Fibroblast of peridontal ligament (primary cell): ENCODE data around the gene GABRA5.
A peak's percentile ranks its signal among the peaks of the same experiment; 100 is the strongest.
"Not testable (repeated sequence)": the region's sequence is repeated elsewhere in the genome, so short reads cannot be mapped to it uniquely, and the experiment has no call there.

ENCODE experiments used
- DNase-seq: peaks from one replicate; pipeline ENCODE4 v3.0.0-alpha.2; 2010; ENCODE audit errors: extremely low read depth

Gene GABRA5

GRCh38 chr15:26877831-26878230, 11.0 kb downstream of the GABRA5 start:
- DNase-seq = no peak

- no peak for DNase-seq
Measured at GRCh38 chr15:26879706-26880105, 12.8 kb downstream of the GABRA5 start.

GRCh38 chr15:26882112-26882511, 15.2 kb downstream of the GABRA5 start:
- no peak for DNase-seq

- no peak for DNase-seq
Measured at GRCh38 chr15:26882616-26883365, 15.9 kb downstream of the GABRA5 start.

GRCh38 chr15:26883466-26883865, 16.6 kb downstream of the GABRA5 start:
- DNase-seq = no peak

- DNase-seq = no peak
Measured at GRCh38 chr15:26886566-26886965, 19.7 kb downstream of the GABRA5 start.

- no peak for DNase-seq
Measured at GRCh38 chr15:26887926-26888666, 21.2 kb downstream of the GABRA5 start.

- no peak for DNase-seq
Measured at GRCh38 chr15:26888761-26889160, 21.9 kb downstream of the GABRA5 start.

- peak; percentile 90 for DNase-seq
Measured at GRCh38 chr15:26889298-26889898, 22.5 kb downstream of the GABRA5 start.

GRCh38 chr15:26890451-26890850, 23.6 kb downstream of the GABRA5 start:
- no peak for DNase-seq

- DNase-seq = no peak
Measured at GRCh38 chr15:26890988-26891387, 24.1 kb downstream of the GABRA5 start.

GRCh38 chr15:26891448-26892181, 24.8 kb downstream of the GABRA5 start:
- peak; percentile 58 for DNase-seq

- no peak for DNase-seq
Measured at GRCh38 chr15:26892182-26892518, 25.3 kb downstream of the GABRA5 start.

- no peak for DNase-seq
Measured at GRCh38 chr15:26892678-26893077, 25.8 kb downstream of the GABRA5 start.

- no peak for DNase-seq
Measured at GRCh38 chr15:26893351-26894065, 26.6 kb downstream of the GABRA5 start.

GRCh38 chr15:26894181-26894580, 27.3 kb downstream of the GABRA5 start:
- DNase-seq = no peak

GRCh38 chr15:26895346-26895745, 28.5 kb downstream of the GABRA5 start:
- DNase-seq = not testable (repeated sequence)

GRCh38 chr15:26899658-26900057, 32.8 kb downstream of the GABRA5 start:
- no peak for DNase-seq

GRCh38 chr15:26901041-26901440, 34.2 kb downstream of the GABRA5 start:
- no peak for DNase-seq

- DNase-seq = no peak
Measured at GRCh38 chr15:26910715-26911114, 43.9 kb downstream of the GABRA5 start.

- DNase-seq = no peak
Measured at GRCh38 chr15:26921433-26921832, 54.6 kb downstream of the GABRA5 start.

- no peak for DNase-seq
Measured at GRCh38 chr15:26926081-26926480, 59.2 kb downstream of the GABRA5 start.
